ENCODE data around the gene TIMM10. TPM values are rescaled to one million over a fixed set of nuclear protein-coding genes. Genes with fewer than 3 reads are reported as not detected.
"Not testable (repeated sequence)": the region's sequence is repeated elsewhere in the genome, so short reads cannot be mapped to it uniquely, and the experiment has no call there.

TIMM10 gene
- total RNA-seq, 1 donor from 2014 or later = 54.5 TPM

DNA sequence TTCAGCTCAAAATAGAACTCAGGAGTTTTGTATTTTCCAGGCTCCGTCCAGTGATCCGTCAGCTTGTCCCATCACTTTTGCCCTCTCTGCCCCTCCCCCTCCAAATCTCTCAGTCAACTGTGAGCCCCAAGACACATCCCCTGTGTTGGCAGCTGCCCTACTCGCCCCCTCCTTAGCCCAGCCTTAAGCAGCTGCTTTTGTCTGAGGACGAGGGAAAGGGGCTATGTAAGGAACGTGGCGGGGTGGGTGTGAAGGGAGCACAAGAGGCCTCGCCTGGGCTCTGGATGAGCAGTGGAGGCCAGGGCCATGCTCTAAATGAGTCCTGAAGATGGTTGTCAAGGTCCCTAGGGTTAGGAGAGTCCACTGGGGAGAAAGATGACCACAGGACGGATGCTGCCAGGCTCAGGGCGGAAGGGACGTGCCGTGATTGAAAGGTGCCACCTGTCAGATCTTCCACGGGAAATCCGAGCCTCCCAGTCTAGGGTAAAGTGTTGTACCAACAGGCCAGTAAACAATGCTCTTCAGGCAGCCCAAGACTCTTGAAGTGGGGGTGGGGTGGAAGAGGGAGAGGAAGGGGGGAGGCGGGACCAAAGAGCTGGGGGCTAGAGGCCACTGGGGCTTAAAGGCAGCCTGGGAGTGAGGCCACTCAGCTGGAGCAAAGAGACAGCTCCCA lies 6.5 kb upstream of the TIMM10 start, which contains the start of gene SMTNL1:
TSS of gene SMTNL1 (plus strand) at position 649 of the 673 bp plus-strand sequence. CDS start 5,048 bp downstream, outside the sequence.
- H3K9me3 Mint-ChIP-seq (ENCODE audit: unreplicated experiment) = no peaks in the 10 kb centered on the region
- H3K36me3 Mint-ChIP-seq (ENCODE audit: unreplicated experiment) = no peaks in the 10 kb centered on the region
- no peak for DNase-seq (ENCODE audit: extremely low spot score, unreplicated experiment)
- H3K4me3 Mint-ChIP-seq (ENCODE audit: unreplicated experiment) = no peak within 1 kb of the TSS
- H3K27ac Mint-ChIP-seq (ENCODE audit: unreplicated experiment) = no peak within 1 kb of the TSS
- H3K4me1 Mint-ChIP-seq (ENCODE audit: unreplicated experiment) = no peaks in the 10 kb centered on the region
- H3K27me3 Mint-ChIP-seq (ENCODE audit: unreplicated experiment) = peaks cover 41% of the 10 kb centered on the region
- TF ChIP-seq, protein P1, sequence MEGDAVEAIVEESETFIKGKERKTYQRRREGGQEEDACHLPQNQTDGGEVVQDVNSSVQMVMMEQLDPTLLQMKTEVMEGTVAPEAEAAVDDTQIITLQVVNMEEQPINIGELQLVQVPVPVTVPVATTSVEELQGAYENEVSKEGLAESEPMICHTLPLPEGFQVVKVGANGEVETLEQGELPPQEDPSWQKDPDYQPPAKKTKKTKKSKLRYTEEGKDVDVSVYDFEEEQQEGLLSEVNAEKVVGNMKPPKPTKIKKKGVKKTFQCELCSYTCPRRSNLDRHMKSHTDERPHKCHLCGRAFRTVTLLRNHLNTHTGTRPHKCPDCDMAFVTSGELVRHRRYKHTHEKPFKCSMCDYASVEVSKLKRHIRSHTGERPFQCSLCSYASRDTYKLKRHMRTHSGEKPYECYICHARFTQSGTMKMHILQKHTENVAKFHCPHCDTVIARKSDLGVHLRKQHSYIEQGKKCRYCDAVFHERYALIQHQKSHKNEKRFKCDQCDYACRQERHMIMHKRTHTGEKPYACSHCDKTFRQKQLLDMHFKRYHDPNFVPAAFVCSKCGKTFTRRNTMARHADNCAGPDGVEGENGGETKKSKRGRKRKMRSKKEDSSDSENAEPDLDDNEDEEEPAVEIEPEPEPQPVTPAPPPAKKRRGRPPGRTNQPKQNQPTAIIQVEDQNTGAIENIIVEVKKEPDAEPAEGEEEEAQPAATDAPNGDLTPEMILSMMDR (IDR thresholded peaks at IDR 0.05) = no peak

DNA sequence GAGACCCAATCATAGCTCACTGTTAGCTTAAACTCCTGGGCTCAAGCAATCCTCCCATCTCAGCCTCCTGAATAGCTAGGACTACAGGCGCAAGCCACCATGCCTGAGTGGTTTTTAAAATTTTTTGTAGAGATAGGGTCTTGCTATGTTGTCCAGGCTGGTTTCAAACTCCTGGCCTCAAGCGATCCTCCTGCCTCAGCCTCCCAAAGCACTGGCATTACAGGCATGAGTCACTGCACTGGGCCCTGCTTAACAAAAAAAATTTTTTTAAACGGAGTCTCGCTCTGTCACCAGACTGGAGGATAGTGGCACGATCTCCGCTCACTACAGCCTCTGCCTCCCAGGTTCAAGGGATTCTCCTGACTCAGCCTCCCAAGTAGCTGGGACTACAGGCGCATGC lies 3.9 kb upstream of the TIMM10 start:
- peaks cover 15% of the 10 kb centered on the region for H3K4me1 Mint-ChIP-seq (ENCODE audit: unreplicated experiment)
- H3K36me3 Mint-ChIP-seq (ENCODE audit: unreplicated experiment); H3K4me3 Mint-ChIP-seq (ENCODE audit: unreplicated experiment): not testable (repeated sequence)

DNA sequence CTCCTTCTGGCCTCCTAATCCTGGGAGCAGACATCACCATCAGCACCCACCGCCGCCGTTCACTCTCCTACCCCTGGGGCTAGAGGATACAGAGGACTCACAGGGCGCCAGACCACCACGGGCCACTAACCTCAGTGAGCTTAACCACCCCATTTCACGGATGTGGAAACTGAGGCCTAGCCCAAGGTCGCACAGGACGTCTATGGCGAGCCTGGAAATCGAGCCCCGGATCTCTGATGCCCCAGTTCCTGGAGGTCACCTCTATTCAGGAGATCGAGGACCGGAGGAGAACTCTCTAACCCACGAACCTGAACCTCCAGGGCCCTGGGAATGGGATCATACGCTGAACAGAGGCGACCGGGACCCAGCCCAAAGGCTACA lies 349 bp downstream of the TIMM10 start:
- Mint-ChIP-seq H3K4me3 (ENCODE audit: unreplicated experiment) (peak overlapping the region; percentile 92), H3K9me3 (ENCODE audit: unreplicated experiment) (no peaks in the 10 kb centered on the region), H3K36me3 (ENCODE audit: unreplicated experiment) (no peaks in the 10 kb centered on the region), H3K27me3 (ENCODE audit: unreplicated experiment) (peaks cover 9% of the 10 kb centered on the region), H3K27ac (ENCODE audit: unreplicated experiment) (peak overlapping the region; percentile 56), H3K4me1 (ENCODE audit: unreplicated experiment) (peaks cover 15% of the 10 kb centered on the region)
- DNase-seq (ENCODE audit: extremely low spot score, unreplicated experiment) = no peak
- TF ChIP-seq, protein P1 (IDR thresholded peaks at IDR 0.05) = no peak

More for the DNA sequence above, 3.9 kb upstream of the TIMM10 start:
- H3K27me3 Mint-ChIP-seq (ENCODE audit: unreplicated experiment) = peaks cover 36% of the 10 kb centered on the region
- H3K27ac Mint-ChIP-seq (ENCODE audit: unreplicated experiment); DNase-seq (ENCODE audit: extremely low spot score, unreplicated experiment); H3K9me3 Mint-ChIP-seq (ENCODE audit: unreplicated experiment): not testable (repeated sequence)

DNA sequence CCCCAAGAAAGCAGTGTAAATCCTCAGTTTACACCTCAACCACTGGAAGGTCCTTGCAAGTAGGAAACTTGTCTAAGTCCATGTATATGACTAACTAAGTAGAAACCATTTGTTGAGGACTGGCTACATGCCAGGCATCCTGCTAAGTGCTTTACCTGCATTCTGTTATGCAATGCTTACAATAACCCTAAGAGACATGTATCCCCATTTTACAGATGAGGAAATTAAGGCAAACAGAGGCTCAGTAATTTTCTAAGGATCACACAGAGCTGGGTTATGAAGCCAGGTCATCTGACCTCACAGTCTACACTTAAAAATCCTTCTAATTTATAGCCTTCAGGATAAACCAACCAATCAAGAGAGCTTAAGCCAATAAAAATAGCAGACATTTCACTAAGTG lies 1.5 kb downstream of the TIMM10 start:
- Mint-ChIP-seq H3K36me3 (ENCODE audit: unreplicated experiment) (peaks cover 3% of the 10 kb centered on the region), H3K4me3 (ENCODE audit: unreplicated experiment) (no peak overlapping the region), H3K27me3 (ENCODE audit: unreplicated experiment) (peaks cover 2% of the 10 kb centered on the region), H3K4me1 (ENCODE audit: unreplicated experiment) (peaks cover 15% of the 10 kb centered on the region), H3K9me3 (ENCODE audit: unreplicated experiment) (no peaks in the 10 kb centered on the region), H3K27ac (ENCODE audit: unreplicated experiment) (no peak overlapping the region)
- DNase-seq (ENCODE audit: extremely low spot score, unreplicated experiment) = no peak
- TF ChIP-seq, protein P1 (IDR thresholded peaks at IDR 0.05) = no peak

DNA sequence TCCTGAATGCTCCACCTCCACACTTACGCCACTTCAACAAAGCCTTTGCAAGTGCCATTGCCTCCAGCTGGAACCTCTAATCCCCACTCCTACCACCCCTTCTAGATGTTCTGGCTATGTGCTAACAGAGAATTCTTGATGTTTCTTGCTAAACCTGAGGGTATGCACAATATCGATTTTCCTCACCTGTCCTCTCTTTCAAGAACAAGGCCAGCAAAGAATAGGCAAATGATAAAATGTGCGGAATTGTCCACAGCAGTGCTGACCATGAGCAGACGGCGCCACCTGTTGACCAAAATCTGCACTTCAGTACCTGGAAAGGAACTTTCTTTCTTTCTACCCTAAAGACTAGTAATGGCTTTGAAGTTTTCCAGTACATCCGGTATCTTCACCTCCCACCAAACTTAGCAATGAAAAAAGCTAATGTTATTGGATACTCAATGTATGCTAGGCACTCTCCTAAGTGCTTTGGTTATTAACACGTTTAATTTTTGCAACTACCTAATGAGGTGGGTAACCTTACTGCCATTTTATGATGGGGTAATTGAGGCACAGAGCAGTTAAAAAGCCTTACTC lies 3.4 kb downstream of the TIMM10 start:
- H3K27ac Mint-ChIP-seq (ENCODE audit: unreplicated experiment) = no peak overlapping the region
- no peak overlapping the region for H3K4me3 Mint-ChIP-seq (ENCODE audit: unreplicated experiment)
- no peaks in the 10 kb centered on the region for H3K9me3 Mint-ChIP-seq (ENCODE audit: unreplicated experiment)
- H3K4me1 Mint-ChIP-seq (ENCODE audit: unreplicated experiment) = peaks cover 15% of the 10 kb centered on the region
- no peak for DNase-seq (ENCODE audit: extremely low spot score, unreplicated experiment)
- H3K36me3 Mint-ChIP-seq (ENCODE audit: unreplicated experiment) = peaks cover 3% of the 10 kb centered on the region
- no peaks in the 10 kb centered on the region for H3K27me3 Mint-ChIP-seq (ENCODE audit: unreplicated experiment)
- TF ChIP-seq, protein P1 (IDR thresholded peaks at IDR 0.05) = peak; percentile 95
